Measurements from ENCODE around the gene SNRPA1.

The SNRPA1 gene

DNA sequence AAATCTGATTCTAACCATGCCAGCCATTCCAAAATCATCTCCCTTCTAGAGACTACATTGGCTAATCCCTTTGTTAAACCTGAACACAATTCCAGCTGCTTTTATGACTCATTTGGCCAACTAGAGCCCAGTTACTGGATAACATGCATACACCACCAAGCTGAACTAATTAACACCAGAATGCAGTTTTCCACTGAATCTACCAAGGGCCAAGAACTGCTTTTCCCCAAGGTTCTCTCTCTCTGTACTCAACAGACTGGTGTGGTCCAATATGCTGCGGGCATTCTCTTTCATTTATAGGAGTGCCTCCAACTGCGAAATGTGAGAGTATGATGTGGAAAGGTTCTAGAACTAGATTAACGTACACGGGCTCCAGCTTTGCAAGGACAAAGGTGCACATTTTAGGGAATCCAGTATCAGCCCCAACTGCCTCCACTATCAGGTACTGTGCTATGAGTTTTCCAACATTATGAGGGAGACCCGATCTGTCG, 44.7 kb downstream of the SNRPA1 start:
- TF ChIP-seq, protein P1, sequence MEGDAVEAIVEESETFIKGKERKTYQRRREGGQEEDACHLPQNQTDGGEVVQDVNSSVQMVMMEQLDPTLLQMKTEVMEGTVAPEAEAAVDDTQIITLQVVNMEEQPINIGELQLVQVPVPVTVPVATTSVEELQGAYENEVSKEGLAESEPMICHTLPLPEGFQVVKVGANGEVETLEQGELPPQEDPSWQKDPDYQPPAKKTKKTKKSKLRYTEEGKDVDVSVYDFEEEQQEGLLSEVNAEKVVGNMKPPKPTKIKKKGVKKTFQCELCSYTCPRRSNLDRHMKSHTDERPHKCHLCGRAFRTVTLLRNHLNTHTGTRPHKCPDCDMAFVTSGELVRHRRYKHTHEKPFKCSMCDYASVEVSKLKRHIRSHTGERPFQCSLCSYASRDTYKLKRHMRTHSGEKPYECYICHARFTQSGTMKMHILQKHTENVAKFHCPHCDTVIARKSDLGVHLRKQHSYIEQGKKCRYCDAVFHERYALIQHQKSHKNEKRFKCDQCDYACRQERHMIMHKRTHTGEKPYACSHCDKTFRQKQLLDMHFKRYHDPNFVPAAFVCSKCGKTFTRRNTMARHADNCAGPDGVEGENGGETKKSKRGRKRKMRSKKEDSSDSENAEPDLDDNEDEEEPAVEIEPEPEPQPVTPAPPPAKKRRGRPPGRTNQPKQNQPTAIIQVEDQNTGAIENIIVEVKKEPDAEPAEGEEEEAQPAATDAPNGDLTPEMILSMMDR (IDR thresholded peaks at IDR 0.05) = no peak

DNA sequence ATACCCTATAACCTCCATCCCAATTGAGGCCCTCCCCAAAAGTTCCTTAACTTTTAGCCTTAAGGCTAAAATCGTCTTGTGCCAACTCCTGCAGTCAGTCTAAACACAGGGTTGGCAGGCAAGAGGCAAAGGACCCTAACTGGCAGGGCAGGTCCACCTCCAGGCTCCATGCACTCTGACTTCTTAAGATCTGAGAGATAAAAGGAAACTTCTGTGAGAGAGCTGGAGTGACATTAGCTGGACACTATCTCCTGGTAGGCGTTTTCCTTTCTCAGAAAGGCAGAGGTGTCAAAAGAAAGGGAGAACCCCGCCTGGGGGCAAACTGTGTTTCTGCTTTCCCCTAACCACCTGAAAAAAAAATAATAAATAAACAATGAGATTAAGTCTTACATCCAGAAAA, 46.8 kb downstream of the SNRPA1 start:
- TF ChIP-seq, protein P1 (IDR thresholded peaks at IDR 0.05) = no peak

DNA sequence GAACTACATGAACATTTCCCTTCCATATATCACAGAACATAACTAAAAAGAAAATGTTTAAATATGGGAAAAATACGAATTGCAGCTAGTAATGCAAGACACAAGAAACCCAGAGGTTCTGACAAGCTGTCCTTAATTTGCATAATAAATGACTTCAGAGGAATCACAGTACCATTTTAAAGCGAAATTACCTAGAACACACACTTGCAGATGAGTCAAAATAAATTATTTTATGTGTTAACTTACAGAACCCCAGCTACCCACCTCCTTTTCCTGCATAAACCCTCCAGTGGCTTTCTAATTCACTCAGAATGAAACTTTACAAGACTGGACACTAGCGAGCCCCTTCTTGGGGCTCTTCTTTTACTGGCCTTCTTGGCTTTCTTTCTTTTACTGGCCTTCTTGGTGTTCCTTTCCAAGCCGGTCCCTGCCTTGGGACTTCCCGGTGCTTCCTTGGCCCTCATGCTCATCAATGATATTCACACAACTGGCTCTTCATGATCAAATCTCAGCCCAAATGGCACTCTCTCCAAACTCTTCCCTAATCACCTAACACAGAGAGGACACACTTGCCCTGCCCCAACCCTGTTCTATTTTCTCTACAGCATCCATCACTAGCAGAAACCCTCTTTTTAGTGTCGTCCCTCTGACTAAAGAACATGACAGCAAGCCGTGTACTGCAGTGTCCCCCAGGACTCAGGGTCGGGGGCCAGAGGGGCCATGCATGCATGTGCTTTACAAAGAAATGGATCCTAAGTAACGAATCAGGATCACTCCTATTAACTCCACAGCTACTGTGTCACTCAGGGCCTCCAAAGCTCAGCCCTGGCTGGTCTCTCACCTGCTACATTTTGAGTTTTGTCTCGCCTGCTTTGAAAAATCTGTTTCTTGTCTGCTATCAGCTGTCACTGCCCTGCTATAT, 48.0 kb downstream of the SNRPA1 start:
- TF ChIP-seq, protein P1 (IDR thresholded peaks at IDR 0.05) = no peak

DNA sequence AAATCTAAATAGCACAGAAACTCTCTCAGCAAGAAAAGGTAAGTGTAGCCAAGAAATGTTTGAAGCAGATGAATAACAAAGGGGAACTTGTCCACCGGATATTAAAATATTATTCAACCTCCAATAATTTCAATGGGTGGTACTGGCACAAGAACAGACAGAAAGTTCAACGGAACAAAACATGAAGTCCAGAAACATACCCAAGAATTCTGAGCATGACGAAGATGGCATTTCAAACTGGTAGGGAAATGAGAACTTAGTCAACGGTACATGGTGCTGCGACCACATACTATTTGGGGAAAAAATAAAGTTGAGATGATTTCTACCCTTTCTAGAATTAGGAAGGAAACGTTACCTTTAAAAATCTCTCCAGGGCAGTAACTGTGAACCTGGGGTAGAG, 48.7 kb downstream of the SNRPA1 start:
- TF ChIP-seq, protein P1 (IDR thresholded peaks at IDR 0.05) = no peak

DNA sequence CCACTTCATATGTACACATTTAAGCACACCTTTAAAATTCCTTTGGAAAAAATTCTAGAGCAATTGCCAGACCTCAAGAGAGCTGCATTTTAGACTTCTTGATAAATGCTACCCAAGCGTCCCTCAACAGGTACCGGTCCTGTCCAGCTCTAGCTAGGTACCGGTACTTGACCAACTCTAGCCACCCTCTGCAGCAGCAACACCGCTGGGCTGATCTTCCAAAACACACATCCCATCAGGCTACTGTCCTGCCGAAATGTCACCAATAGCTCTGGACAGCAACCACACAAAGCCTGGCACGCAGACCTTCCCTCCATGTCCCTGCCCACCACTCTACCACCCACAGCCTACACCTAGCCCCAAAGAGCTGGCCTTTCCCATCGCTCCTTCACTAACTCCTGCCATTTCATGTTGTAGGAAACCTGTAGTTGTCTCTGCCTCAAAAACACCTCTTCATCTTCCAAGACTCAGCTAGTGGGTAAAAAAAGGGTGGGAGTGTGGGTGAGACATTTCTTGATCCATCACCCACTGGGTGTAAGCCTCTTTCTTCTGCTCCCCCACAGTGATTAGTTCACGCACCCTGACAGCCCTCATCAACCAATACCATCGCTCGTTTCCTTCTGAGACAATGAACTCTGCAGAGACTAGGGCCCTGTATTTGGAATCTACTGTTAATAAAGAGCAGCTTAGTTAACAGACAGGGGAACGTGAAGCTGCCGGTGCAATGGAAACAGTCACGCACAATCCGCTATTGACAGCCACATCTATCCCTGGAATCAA, 50.0 kb downstream of the SNRPA1 start:
- TF ChIP-seq, protein P1 (IDR thresholded peaks at IDR 0.05) = no peak

DNA sequence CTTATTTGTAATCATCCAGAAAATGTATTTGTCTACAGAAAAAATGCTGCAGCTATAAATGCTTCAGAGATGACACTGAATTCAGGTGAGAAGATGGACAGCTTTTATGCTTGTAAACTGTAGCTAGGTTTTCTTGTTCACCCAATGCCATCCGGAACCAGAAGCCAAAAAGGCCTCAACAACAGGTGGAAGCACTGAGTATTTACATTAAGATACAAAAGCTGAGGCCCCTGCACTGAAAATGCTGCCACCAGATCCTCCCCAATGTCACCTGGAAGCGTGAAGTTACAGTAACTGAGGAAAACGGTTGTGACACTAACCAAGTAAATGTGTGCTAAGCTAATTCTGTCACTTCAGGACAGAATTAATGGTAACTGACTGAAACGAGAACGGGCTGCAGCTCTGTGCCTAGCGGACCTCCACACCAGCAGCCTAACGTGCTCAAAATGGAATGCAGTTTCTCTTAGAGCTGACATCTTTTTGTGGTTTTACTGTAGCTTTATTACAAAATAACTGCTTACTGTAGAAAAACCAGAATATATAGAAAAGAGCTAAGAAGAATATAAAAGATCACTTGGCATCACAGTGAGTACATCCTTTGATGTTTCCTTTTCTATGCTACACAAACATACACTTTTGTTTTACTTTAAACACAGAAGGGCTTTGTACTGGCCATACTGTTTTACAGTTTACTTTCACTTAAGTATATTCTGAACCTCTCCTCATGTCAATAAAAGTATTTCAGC, 50.8 kb downstream of the SNRPA1 start:
- TF ChIP-seq, protein P1 (IDR thresholded peaks at IDR 0.05) = no peak

DNA sequence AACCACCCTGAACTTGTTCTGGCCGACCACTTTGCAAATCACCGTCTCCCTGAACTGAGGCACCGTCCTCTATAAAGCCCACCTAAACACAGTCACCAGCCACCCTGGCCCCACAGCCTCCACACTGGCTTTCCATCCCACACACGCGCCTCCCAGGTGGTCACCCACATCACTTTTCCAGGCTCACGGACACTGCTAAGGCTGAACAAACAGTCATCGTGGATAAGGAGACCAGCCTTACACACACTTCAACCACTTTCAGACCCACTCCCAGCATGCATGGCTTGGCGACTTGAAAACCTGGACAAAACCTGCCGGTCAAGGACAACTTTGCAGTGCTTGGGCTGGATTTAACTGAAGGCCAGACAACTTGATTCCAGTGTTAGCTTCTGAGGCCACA, 51.6 kb downstream of the SNRPA1 start:
- TF ChIP-seq, protein P1 (IDR thresholded peaks at IDR 0.05) = no peak

Measured in LNCAP (cell line).